NCI-H1436 (cell line): Measurements from ENCODE around the gene RUNX2.

ENCODE experiments used
- DNase-seq: peaks from one replicate; lab custom pipeline; 2025; lab: John Stamatoyannopoulos, UW

RUNX2 gene

GRCh38 chr6:45351667-45352066 is 23.5 kb downstream of the RUNX2 start:
- DNase-seq, result no peak

- no peak for DNase-seq
Measured at GRCh38 chr6:45353654-45354053, 25.5 kb downstream of the RUNX2 start.

DNA sequence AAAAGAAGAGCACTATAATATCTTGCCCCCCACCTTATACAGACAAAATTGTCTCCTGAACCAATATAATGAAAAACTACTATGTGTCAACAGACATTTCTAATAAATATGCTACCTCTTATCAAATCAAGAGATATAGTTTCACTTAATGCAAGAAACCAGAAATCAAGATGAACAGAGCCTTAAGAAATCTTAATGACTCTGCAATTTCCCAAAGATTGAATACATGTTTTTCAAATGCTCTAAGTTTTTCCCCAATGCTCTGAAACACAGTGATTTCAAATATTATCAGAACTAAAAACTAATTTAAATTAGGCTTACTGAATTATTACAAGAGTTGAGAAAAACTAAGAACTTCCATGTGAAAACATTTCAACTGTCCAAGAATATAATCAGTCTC is 36.3 kb downstream of the RUNX2 start:
- no peak for DNase-seq

DNA sequence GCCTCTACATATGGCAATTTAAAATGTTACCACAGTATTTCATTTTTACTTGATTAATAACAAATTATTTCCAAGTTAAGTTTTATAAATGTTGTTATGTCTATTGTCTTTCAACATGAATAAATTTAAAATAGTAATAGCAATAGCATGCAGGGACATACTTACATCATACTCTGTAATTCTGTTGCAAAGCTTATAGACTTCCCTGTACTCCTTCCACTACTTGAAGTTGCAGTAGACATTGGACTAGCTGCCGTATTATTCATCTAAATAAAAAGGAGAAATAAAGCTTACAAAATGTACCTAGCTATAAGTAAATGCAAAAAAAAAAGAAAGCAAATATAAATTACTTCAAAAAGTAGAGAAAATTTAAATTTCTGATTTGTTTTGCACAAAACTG is 36.9 kb downstream of the RUNX2 start:
- no peak for DNase-seq

- no peak for DNase-seq
Measured at GRCh38 chr6:45366534-45366933, 38.4 kb downstream of the RUNX2 start.

DNA sequence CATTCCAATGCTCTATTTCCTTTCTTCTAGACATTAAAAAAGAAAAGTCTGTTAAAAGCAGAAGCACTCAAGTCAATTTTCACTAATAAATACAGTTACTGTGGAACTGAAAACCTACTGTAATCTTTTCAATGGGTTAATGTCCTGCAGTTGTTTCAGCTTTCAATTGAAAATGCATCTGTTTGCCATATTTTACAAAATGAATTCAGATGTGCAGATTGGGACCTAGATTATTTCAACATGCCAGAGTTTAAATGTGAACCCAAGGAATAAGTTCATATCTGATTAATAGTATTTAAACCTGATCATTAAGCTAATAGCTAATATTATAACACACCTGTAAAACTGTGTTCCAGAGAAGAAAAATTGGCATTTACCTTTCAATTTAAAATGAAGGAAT is 39.9 kb downstream of the RUNX2 start:
- DNase-seq, result no peak

DNA sequence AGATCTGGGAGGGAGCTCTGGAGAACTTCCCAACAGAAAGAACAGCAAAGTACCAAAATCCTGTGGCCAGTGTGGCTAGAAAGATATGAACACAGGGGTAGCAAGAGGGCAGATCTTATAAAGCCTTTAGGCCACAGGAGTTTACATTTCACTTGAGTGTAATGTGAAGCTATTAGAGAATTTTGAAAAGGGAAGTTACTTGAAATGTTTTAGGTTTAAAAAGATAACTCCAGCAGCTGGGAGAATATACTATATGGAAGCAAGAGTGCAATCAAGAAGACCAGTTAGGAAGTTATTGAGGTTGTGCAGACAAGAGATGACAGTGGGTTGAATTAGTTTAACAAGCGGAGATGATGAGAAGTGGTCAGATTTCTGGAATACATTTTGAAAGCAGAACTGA is 41.7 kb downstream of the RUNX2 start:
- no peak for DNase-seq

DNA sequence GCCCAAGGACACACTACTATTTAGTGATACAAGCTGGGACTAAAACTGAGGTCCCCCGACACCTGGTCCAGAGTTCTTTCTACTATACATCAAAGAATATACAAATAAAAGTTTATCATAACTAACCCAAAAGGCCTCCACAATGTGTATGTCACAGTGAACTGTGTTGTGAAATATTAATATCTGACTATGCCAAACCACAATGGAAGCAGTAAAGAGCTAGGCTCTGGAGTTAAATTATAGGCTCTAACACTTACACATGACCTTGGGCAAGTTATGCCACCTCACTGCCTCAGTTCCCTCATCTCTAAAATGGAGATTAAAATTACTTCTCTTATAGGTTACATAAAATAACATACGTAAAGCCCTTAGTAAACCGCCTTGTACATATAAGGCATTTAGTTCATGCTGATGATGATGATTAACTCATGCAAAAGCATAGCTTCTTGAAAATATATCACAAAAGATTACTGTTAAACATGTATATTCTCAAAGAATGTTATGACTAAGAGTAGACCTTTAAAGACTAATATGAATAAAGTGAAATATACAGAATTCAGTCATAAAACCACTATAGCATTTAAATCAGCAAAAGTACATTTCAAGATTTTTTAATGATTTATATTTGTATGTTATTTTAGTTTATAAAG is 43.9 kb downstream of the RUNX2 start:
- no peak for DNase-seq

GRCh38 chr6:45375449-45375848 is 47.3 kb downstream of the RUNX2 start:
- no peak for DNase-seq

DNA sequence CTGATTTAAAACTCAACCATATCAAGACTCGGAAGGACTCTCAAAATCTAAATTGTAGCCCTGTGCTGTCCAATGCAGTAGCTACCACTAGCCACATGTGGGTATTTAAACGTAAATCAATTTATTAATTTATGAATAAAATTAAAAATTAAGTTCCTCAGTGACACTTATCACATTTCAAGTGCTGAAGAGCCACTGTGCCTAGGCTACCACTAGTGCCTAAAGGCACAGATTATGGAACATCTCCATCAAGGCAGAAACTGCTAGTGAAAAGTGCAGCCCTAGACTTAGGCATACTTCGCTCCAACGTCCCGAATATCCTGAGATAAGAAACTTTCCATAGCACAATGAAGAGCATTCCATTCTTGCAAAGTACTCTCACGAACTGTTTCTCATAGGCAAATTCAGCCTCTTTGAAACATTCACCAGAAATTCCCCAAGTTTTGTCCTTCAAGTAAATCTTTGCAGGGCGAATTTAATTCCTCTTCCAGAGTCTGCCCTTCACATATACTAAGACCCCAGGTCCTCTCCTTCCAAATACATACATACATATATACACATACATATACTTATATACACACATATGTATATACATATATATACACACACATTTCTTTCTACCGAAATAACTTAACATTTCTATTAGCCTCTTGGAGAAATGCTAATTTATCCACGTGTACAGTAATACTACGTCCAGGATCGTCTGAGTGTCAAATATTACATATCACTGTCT is 48.3 kb downstream of the RUNX2 start:
- DNase-seq, result no peak

- no peak for DNase-seq
Measured at GRCh38 chr6:45377043-45377553, 49.0 kb downstream of the RUNX2 start.

DNA sequence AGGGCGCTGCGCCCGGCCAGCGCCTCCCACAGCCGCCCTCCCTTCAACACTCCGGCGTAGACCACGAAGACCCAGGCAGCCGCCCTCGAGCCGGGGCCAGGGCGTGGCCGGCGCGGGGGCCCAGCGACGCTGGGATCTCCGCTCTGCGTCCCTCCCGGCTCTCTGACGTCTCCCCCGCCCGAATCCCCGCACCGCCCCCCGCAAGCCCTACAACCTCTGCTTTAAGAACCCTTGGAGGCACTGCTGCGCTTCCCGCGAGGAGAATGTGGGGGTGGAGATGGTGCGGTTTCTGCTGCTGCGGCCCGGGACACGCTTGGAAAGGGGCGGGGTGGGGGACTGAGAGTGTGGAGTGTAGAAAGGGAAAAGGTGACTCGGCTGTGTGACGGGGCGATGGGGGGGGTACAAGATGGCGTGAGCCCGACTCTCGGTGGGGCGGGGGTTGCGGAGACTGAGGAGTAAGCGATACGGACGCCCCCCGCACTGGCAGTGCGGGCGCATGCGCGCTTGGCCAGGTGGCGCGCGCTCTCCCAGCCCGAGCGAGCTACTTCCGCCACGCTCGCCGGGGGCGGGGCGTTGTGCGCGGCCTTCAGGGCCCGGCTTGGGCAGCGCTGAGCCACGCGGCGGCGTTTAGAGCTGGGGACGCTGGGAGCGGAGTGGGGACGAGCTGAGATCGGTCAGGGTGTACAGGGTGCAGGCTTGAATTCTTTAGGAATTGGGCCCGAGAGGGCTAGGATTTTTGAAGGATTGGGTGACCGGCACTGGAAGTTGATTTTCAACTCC is 49.6 kb downstream of the RUNX2 start, which contains the start of gene SUPT3H:
TSS of gene SUPT3H (minus strand) at position 381 of the 780 bp plus-strand sequence.
- peak; percentile 89 for DNase-seq

- DNase-seq, result no peak
Measured at GRCh38 chr6:45378334-45378926, 50.3 kb downstream of the RUNX2 start.

GRCh38 chr6:45382391-45382790 is 54.3 kb downstream of the RUNX2 start:
- DNase-seq, result no peak

GRCh38 chr6:45386501-45386900 is 58.4 kb downstream of the RUNX2 start:
- no peak for DNase-seq

DNA sequence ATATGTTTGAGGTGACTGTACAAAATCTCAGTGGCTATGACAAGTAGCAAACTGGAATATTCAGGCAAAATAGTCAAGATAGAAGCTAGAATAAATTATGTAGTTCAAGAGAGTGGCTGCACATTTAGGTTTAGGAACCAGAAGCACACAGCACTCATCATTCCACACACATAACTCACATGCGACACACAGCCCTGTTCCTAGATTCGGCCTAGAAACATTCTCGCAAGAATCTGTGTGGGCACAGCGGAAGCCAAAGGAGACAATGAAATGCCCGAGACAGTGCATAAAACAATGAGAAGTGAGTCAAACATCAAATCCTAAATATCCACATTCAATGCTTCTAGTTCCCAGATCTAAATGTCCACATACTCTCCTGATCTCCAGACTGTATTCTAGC is 59.1 kb downstream of the RUNX2 start:
- DNase-seq, result no peak

- no peak for DNase-seq
Measured at GRCh38 chr6:45388328-45388727, 60.2 kb downstream of the RUNX2 start.

DNA sequence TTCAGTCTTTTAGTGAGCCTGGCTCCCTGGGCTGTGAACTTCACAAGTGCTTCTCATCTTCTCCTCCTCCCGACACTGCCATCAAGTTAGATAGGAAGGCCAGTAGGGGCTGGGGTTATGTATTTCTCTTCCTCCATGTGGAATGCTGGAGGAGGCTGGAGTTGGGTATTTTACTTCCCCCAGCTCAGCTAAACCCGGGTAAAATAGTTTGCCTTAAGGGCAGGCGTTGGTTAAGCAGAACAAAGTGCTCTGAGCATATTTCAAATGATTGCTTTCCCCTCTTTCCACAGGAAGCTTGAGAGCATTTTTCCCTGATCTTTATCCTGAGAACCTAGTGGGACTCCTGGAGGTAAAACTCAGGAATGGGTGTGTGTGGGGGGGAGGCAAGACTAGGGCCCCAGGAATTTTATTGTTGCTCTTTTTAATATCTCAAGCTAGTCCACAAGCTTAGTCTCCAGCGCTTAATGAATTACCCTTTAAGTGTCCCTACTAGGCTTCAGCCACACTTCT is 66.5 kb downstream of the RUNX2 start:
- DNase-seq, result no peak

GRCh38 chr6:45398075-45398813 is 70.1 kb downstream of the RUNX2 start:
- DNase-seq, result no peak

GRCh38 chr6:45400021-45400420 is 71.9 kb downstream of the RUNX2 start:
- DNase-seq, result no peak

- DNase-seq, result no peak
Measured at GRCh38 chr6:45411959-45412358, 83.8 kb downstream of the RUNX2 start.
